Body of pancreas (tissue), 4 donors: ENCODE data around the gene NAP1L5. TPM values are rescaled to one million over a fixed set of nuclear protein-coding genes. Genes with fewer than 3 reads are reported as not detected.

ENCODE experiments used
- ATAC-seq: fragments of 150-250 bp; one replicate; pipeline ENCODE4 v1.9.1; 2016
- DNase-seq, 4 donors: peaks; one replicate each; pipeline ENCODE4 v3.0.0-alpha.2; 2019
- H3K27ac ChIP-seq, 4 donors: fragments of 200-600 bp; sonication (generic); 1 replicate in 3 of 4; 2 replicates in 1 of 4; pipeline versions ENCODE4 v1.5.1 to v1.6.1; 2016 to 2019; ENCODE audit warnings: mild to moderate bottlenecking in 1 of 4, mixed read lengths in 1 of 4, moderate library complexity in 1 of 4
- H3K27me3 ChIP-seq, 2 donors: fragments of 200-600 bp; sonication (generic); one replicate each; pipeline ENCODE4 v1.6.0; 2016; ENCODE audit warnings: mild to moderate bottlenecking in 1 of 2
- H3K36me3 ChIP-seq, 2 donors: fragments of 200-600 bp; sonication (generic); replicated peaks in 1 of 2; 2 replicates each; pipeline ENCODE4 v1.5.1; 2016; ENCODE audit warnings: low read depth in 2 of 2; ENCODE audit not compliant: insufficient read depth in 1 of 2
- H3K4me1 ChIP-seq: fragments of 200-600 bp; sonication (generic); one replicate; pipeline ENCODE4 v1.6.0; 2016
- H3K4me3 ChIP-seq, 2 donors: fragments of 200-600 bp; sonication (generic); 1 replicate in 1 of 2; 2 replicates in 1 of 2; pipeline ENCODE4 v1.5.1; 2016 to 2019
- H3K9me3 ChIP-seq, 3 donors: fragments of 200-600 bp; sonication (generic); 1 replicate in 2 of 3; 2 replicates in 1 of 3; pipeline ENCODE4 v1.5.1; 2016
- CTCF ChIP-seq, 7 experiments: fragments of 450-650 bp in 4 of 7; fragments of 200-600 bp in 3 of 7; sonication (generic) in 3 of 7; IDR thresholded peaks; one replicate each; pipeline ENCODE4 v1.5.1; 2016 to 2019; ENCODE audit warnings: antibody characterized with exemption in 7 of 7
- POLR2A ChIP-seq, 3 donors: fragments of 450-650 bp; IDR thresholded peaks; one replicate each; pipeline ENCODE4 v1.6.1; 2016; ENCODE audit warnings: antibody characterized with exemption in 3 of 3, mild to moderate bottlenecking in 2 of 3
- WGBS, 2 donors: methylation state at CpG; one replicate each; pipeline ENCODE4 v1.1.5; 2017; 5-methylcytosine and 5-hydroxymethylcytosine counted together
- intact Hi-C: fragments of 100-400 bp; cut with DNase I; formaldehyde crosslinking; loops from one replicate; pipeline ENCODE4 v1.15.1; 2023
- total RNA-seq, 2 donors: library from RNA; depleted of rRNA; stranded (reverse); fragments of >200 nt; gene quantifications; one replicate each; pipeline ENCODE4 v1.1.0, GENCODE V29; 2016

NAP1L5 gene
- total RNA-seq, 2 donors from 2014 or later, result 3.1 to 7.3 TPM

GRCh38 chr4:88732714-88733368 is 35.2 kb upstream of the NAP1L5 start:
- Histone ChIP-seq H3K9me3 (no peaks in the 10 kb centered on the region), H3K27ac (no peak overlapping the region), H3K36me3 (peaks cover 12 to 13% of the 10 kb centered on the region in 2 donors), H3K4me3 (no peak overlapping the region), H3K27me3 (no peaks in the 10 kb centered on the region), H3K4me1 (peaks cover 36% of the 10 kb centered on the region)
- 91 to 93% methylated on average over 5 of the region's 5 CpGs for WGBS, 2 donors
- DNase-seq (no peak), ATAC-seq (no peak)
- intact Hi-C loops, result no loop called here
- TF ChIP-seq POLR2A (IDR thresholded peaks at IDR 0.05), result no peak
- no peak for TF ChIP-seq CTCF (IDR thresholded peaks at IDR 0.05)

GRCh38 chr4:88731381-88731780 is 33.8 kb upstream of the NAP1L5 start:
- Histone ChIP-seq H3K27ac (no peak overlapping the region), H3K4me3 (no peak overlapping the region), H3K4me1 (peaks cover 28% of the 10 kb centered on the region), H3K9me3 (no peaks in the 10 kb centered on the region), H3K27me3 (no peaks in the 10 kb centered on the region), H3K36me3 (peaks cover 22 to 23% of the 10 kb centered on the region in 2 donors)
- ATAC-seq (no peak), DNase-seq (no peak)
- intact Hi-C loops, result no loop called here
- TF ChIP-seq CTCF (IDR thresholded peaks at IDR 0.05) (no peak), POLR2A (IDR thresholded peaks at IDR 0.05) (no peak)
- WGBS, 2 donors, result 86 to 92% methylated on average over 4 of the region's 4 CpGs

GRCh38 chr4:88730811-88731210 is 33.2 kb upstream of the NAP1L5 start:
- ATAC-seq, result no peak
- 85 to 97% methylated on average over 5 of the region's 5 CpGs for WGBS, 2 donors
- no peak for TF ChIP-seq POLR2A (IDR thresholded peaks at IDR 0.05)
- TF ChIP-seq CTCF (IDR thresholded peaks at IDR 0.05), result no peak
- H3K9me3 ChIP-seq, result no peaks in the 10 kb centered on the region
- H3K4me1 ChIP-seq, result peaks cover 22% of the 10 kb centered on the region
- no peak overlapping the region for H3K27ac ChIP-seq
- no peaks in the 10 kb centered on the region for H3K27me3 ChIP-seq
- intact Hi-C loops, result no loop called here
- H3K4me3 ChIP-seq, result no peak overlapping the region
- H3K36me3 ChIP-seq, result peaks cover 22 to 23% of the 10 kb centered on the region in 2 donors
- no peak for DNase-seq

GRCh38 chr4:88729146-88729760 is 31.6 kb upstream of the NAP1L5 start:
- H3K36me3 ChIP-seq, result peaks cover 22 to 23% of the 10 kb centered on the region in 2 donors

More at GRCh38 chr4:88729146-88729760, 31.6 kb upstream of the NAP1L5 start:
- Histone ChIP-seq H3K4me1 (peaks cover 8% of the 10 kb centered on the region), H3K4me3 (no peak overlapping the region), H3K27me3 (no peaks in the 10 kb centered on the region), H3K9me3 (no peaks in the 10 kb centered on the region), H3K27ac (no peak overlapping the region)
- no peak for TF ChIP-seq CTCF (IDR thresholded peaks at IDR 0.05)
- no peak for TF ChIP-seq POLR2A (IDR thresholded peaks at IDR 0.05)
- DNase-seq (no peak), ATAC-seq (no peak)
- intact Hi-C loops, result no loop called here
- WGBS, 2 donors, result 78 to 88% methylated on average over 6 of the region's 6 CpGs
